A673 (cell line): ENCODE measurements around the gene MAP2K5. TPM values are rescaled to one million over a fixed set of nuclear protein-coding genes. Genes with fewer than 3 reads are reported as not detected.

Experiments
- BruUV-seq: library from RNA; stranded (reverse); fragments of 400-500 nt; replicated peaks from 2 replicates; lab custom pipeline; 2021; lab: Mats Ljungman, UMichigan
- CTCF ChIA-PET: fragments of 300-600 bp; sonication (Branson Sonifier 250); formaldehyde crosslinking; loops from one replicate; lab custom pipeline; 2022; ENCODE audit warnings: antibody characterized with exemption; lab: Charles Lee
- POLR2A ChIA-PET: fragments of 300-600 bp; sonication (Branson Sonifier 250); formaldehyde crosslinking; loops from one replicate; lab custom pipeline; 2022; ENCODE audit warnings: antibody characterized with exemption; ENCODE audit not compliant: low non-redundant PET; lab: Charles Lee
- DNase-seq: peaks from one replicate; pipeline ENCODE4 v3.0.0-alpha.2; 2015; ENCODE audit warnings: low spot score
- H3K27ac ChIP-seq: fragments of 200-600 bp; sonication (generic); 2 replicates; pipeline ENCODE4 v1.5.1; 2016; ENCODE audit warnings: mixed run types, low read depth, mild to moderate bottlenecking, mixed read lengths, antibody characterized with exemption, low read length; ENCODE audit not compliant: poor library complexity, severe bottlenecking
- H3K27me3 ChIP-seq: fragments of 200-600 bp; sonication (generic); replicated peaks from 2 replicates; pipeline ENCODE4 v1.6.1; 2017; ENCODE audit warnings: mixed run types, low read depth, mild to moderate bottlenecking, mixed read lengths, antibody characterized with exemption, low read length; ENCODE audit not compliant: insufficient read depth, poor library complexity
- H3K36me3 ChIP-seq: fragments of 200-600 bp; sonication (generic); 2 replicates; pipeline ENCODE4 v1.6.1; 2016; ENCODE audit warnings: mixed run types, mild to moderate bottlenecking, mixed read lengths, antibody characterized with exemption, low read length; ENCODE audit not compliant: insufficient read depth, poor library complexity, severe bottlenecking
- H3K4me1 ChIP-seq: fragments of 200-600 bp; sonication (generic); 2 replicates; pipeline ENCODE4 v1.6.1; 2017; ENCODE audit warnings: mixed run types, mild to moderate bottlenecking, mixed read lengths, antibody characterized with exemption, low read length; ENCODE audit not compliant: insufficient read depth, poor library complexity, severe bottlenecking
- H3K4me3 ChIP-seq: fragments of 200-600 bp; sonication (generic); 2 replicates; pipeline ENCODE4 v1.5.1; 2016; ENCODE audit warnings: low read depth, mixed run types, mild to moderate bottlenecking, mixed read lengths, low read length; ENCODE audit not compliant: poor library complexity, severe bottlenecking
- H3K9me3 ChIP-seq: fragments of 200-600 bp; sonication (generic); 2 replicates; pipeline ENCODE4 v1.6.1; 2016; ENCODE audit warnings: mixed run types, low read depth, mild to moderate bottlenecking, mixed read lengths, antibody characterized with exemption, low read length; ENCODE audit not compliant: poor library complexity, severe bottlenecking
- CTCF ChIP-seq: fragments of 300-800, 200-600 bp; sonication (generic); conservative IDR thresholded peaks from 2 replicates; pipeline ENCODE4 v1.5.1; 2017; ENCODE audit warnings: low read depth, mild to moderate bottlenecking, antibody characterized with exemption, low read length, moderate library complexity, mixed read lengths
- EZH2 ChIP-seq: fragments of 200-600 bp; sonication (generic); IDR thresholded peaks from 2 replicates; pipeline ENCODE4 v1.6.1; 2017; ENCODE audit warnings: borderline replicate concordance, low read depth, mild to moderate bottlenecking, mixed read lengths, antibody characterized with exemption, low read length; ENCODE audit not compliant: poor library complexity, severe bottlenecking
- intact Hi-C: fragments of 100-400 bp; cut with micrococcal nuclease; formaldehyde crosslinking; loops from one replicate; pipeline ENCODE4 v1.10.0; 2022; ENCODE audit not compliant: unreplicated experiment
- total RNA-seq: library from RNA; stranded (reverse); gene quantifications from 2 replicates; pipeline ENCODE4 v1.2.3, GENCODE V29; 2021

MAP2K5 gene
- total RNA-seq, 1 experiment from 2014 or later: 62.8 TPM

- no peaks in the 10 kb centered on the region for H3K4me1 ChIP-seq
- H3K36me3 ChIP-seq: no peaks in the 10 kb centered on the region
- BruUV-seq: no TSS peak
- H3K9me3 ChIP-seq: no peaks in the 10 kb centered on the region
- no peak overlapping the region for H3K27ac ChIP-seq
- TF ChIP-seq EZH2 (no peak), CTCF (no peak)
- ChIA-PET POLR2A (no interaction called here), CTCF (no interaction called here)
- intact Hi-C loops: no loop called here
- DNase-seq: no peak
- H3K27me3 ChIP-seq: no peaks in the 10 kb centered on the region
- H3K4me3 ChIP-seq: no peak overlapping the region
Measured at GRCh38 chr15:67775998-67776397, 233.5 kb downstream of the MAP2K5 start.

DNA sequence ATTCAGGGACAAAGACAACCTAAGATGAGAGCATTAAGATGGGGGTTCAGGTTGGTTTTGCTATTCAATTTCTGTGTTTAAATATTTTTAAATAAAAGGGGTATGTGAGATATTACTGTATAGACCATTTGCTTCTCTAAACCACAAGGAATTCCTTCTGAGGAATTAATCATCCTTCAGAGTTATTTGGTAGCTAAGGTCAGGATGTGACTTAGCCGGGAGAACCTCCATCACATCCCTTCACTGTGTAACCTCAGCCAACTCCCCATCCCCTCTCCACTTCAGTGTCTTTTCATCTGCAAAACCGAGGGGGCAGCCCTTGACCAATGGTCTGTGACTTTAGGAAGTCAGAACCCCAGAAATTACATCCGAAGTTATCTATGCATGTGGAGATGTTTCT is 234.1 kb downstream of the MAP2K5 start:
- Histone ChIP-seq H3K4me1 (peaks cover 5% of the 10 kb centered on the region), H3K36me3 (no peaks in the 10 kb centered on the region), H3K27ac (no peak overlapping the region), H3K9me3 (no peaks in the 10 kb centered on the region), H3K27me3 (no peaks in the 10 kb centered on the region), H3K4me3 (no peak overlapping the region)
- POLR2A ChIA-PET: no interaction called here
- no peak for DNase-seq
- intact Hi-C loops: no loop called here
- BruUV-seq: no TSS peak
- CTCF ChIA-PET: no interaction called here
- TF ChIP-seq CTCF (no peak), EZH2 (no peak)

- TF ChIP-seq EZH2 (no peak), CTCF (no peak)
- H3K27ac ChIP-seq: no peak overlapping the region
- DNase-seq: no peak
- POLR2A ChIA-PET: no interaction called here
- BruUV-seq: no TSS peak
- intact Hi-C loops: no loop called here
- no peaks in the 10 kb centered on the region for H3K9me3 ChIP-seq
- H3K4me3 ChIP-seq: no peak overlapping the region
- no peaks in the 10 kb centered on the region for H3K27me3 ChIP-seq
- no peaks in the 10 kb centered on the region for H3K36me3 ChIP-seq
- CTCF ChIA-PET: no interaction called here
- H3K4me1 ChIP-seq: peaks cover 9% of the 10 kb centered on the region
Measured at GRCh38 chr15:67777071-67777470, 234.6 kb downstream of the MAP2K5 start.
